HG03139 (cell line): ENCODE results near the gene DDX23.

Source experiments
- ATAC-seq: cut with Tn5 transposase; IDR thresholded peaks from one replicate; pipeline ENCODE4 v1.9.1; 2021; ENCODE audit not compliant: unreplicated experiment

Gene DDX23

DNA sequence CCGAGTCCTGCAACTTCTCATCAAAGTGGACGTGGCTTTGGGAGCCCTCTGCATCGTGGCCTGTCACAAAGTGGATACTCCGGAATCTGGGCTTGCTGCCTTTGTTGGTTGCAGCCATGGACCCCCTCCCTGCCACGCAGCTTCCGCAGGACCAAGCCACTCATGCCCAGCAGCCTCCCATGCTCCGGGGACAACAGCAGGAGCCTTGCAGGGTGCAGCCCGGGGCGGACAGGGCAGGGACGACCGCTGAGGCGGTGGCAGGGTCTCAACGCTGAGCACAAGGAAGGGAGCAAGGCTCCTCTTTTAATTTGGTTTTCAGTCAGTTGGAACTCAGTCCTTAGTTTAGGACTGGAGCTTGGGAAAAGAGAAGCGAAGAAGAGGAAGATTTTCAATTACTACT is 51.0 kb downstream of the DDX23 start:
- no peak for ATAC-seq

DNA sequence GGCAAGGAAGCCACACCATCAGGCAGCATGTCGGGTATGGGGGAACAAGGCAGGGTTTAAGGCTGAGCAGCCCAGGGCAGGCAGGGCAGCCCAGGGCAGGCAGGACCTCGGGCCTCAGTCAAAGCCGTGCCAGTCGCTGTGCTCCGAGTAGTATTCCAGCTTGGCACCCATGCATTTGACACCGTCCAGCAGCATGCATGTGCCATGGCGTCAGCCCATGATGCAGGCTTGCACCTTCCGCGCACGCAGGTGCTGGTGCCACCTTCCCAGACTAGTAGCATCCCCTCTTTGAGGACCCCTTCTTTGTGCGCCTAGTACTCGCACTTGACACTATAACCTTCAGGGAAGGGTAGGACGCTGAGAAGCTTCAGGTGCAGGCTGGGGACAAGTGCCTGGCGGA is 51.5 kb downstream of the DDX23 start:
- no peak for ATAC-seq

DNA sequence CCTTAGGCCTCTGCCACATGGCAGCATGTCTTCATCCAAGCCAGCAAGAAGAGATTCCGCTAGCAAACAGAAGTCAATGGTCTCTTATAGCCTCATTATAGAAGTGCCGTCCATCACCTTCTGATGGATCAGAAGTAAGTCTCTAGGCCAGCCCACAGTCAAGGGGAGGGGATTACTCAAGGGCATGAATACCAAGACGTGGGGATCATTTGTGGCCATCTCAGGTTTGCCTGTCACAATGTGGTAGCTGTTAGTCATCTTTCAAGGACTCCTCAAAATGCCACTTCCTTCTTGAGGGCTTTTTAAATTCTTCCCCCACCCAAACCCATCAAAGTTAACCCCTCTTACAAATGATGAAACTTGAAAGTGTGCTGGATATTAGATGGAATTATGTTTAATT is 55.0 kb downstream of the DDX23 start:
- ATAC-seq: no peak

DNA sequence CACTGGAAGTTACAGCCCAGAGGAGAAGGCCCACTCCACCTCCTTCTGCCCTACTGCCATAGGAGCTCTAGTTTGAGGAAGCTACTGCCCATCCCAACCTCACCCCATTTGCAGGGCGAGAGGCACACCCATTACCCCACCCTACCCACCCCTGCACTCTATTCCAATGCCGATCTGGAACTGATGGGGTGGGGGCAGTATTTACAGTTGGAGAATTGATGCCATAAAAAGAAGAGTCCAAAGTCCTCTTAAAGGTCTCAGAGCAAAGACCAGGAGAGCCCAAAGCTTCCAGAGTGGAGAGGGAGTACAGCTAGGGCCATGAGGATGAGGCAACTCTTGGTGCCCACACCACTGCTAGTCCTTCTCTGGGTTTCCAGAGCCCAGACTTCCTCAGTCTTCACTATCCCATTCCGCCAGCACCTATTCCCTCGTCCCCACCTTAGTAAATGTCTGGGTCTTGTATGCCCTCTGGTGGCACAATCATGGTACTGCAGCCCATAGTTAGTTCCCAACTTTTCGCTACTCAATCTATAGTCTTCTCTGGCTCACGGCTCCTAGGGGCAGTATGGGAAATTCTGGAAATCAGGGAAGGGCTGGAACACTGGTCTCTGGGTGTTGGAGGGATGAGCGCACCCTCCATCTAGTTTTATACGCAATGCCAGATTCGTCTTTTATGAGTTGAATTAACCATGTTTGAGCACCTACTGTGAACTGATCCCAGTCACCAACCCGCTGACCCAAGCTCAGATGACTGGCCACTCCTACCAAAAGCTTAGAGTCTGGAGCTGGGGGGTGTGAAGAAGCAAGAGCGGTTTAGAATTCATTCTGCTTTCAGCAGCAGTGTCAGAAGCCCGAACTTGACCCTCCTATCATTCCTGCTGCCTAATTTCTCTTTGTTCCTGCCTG is 56.2 kb downstream of the DDX23 start:
- ATAC-seq: no peak

DNA sequence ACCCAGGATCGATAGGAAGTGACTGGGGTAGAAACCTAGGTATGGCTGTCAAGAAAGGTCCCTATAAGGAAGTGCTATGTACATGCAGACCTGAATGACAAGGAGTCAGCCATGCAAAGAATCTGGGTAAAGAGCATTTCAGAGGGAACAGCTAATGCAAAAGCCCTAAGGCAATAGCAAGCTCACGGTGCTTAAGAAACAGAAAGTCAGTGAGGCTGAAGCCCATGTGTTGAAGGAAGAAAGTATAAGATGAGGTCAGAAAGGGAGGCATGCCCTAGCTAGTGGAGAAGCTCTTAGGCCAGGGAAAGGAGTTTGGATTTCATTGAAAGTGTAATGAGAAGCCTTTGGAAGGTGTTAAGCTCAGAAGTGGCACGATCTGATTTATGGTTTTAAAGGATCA is 57.1 kb downstream of the DDX23 start:
- no peak for ATAC-seq

DNA sequence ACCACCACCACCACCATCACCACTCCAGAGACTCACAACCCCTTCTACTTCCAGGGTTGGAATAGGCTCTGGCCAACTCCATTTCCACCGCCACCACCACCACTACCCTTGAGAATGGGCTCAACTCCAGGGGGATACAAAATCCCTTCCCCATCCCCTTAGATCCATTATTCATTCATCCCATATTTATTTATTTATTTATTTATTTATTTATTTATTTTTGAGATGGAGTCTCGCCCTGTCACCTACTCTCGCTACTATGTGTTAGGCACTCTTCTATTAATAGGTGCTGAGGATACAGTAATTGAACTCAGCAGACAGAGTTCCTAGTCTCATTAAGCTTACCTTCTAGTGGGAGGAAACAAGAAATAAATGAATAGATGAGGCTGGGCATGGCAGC is 58.3 kb downstream of the DDX23 start:
- ATAC-seq: no peak

DNA sequence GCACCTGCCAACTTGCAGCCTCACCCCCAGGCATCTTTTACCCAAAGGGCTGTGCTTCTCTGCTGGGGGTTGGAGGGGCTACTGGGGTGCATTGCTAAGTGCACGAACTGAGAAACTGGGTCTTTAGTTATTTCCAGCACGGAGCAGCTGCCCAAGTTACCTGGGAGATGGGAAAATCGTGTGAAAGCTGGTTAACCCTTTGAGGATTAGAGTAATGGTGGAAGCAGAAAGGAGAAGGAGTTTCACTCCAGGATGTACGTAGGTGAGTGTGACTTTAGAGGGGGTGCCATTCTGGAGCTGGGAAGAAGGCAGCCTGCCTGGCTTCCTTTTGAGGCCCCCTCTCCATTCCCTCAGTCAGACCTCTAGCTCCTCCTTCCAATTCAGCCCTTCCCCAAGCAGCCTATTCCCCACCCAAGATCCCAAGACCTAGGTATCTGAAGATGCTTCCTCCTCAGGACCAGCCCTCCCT is 62.1 kb downstream of the DDX23 start:
- ATAC-seq: no peak

DNA sequence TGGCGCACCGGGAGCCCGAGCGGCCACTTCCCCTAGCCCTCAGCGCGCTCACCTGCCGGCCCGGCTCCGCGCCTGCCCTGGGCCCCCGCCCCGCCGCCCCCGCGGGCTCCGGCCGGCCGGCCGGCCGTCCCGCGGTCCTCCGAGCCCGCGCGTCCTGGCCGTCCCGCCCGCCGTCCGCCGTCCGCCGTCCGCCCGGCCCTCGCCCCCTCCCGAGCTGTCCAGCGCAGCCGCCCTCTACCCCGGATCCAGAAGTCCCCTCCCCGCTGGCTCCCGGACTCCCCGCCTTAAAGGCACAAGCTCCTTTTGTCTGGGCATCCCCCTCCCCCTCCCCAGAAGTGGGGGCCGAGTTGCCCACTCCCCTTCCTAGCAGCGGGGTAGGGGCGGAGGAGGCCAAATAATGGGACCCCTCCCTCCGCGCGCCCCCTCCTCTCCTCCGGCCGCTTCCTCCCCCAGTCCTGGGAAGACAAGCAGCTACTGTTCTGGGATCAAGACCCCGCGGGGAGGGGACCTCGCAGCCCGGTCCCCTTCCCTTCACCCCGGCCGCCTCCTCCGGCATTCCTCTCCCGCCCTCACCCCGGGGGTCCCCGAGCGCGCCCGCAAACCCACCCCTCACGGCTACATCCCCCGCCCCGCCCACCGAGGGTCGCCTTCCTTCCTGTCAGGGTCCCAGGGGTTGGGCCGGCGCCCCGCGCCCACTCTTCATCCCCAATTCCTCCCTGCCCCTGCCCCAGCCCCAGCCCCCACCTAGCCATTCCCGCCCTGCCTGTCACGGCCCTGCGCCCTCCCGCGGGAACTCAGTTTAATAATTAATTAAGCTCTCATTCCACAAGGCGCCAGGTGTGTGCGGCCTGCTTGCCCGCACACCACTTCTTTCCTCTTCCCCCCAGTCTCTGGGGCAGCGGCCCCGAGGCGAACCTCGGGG is 62.8 kb downstream of the DDX23 start, which contains the start of gene ADCY6:
TSS of gene ADCY6 (minus strand) at position 236 of the 922 bp plus-strand sequence. CDS start 5,655 bp downstream, outside the sequence.
- ATAC-seq: no peak

DNA sequence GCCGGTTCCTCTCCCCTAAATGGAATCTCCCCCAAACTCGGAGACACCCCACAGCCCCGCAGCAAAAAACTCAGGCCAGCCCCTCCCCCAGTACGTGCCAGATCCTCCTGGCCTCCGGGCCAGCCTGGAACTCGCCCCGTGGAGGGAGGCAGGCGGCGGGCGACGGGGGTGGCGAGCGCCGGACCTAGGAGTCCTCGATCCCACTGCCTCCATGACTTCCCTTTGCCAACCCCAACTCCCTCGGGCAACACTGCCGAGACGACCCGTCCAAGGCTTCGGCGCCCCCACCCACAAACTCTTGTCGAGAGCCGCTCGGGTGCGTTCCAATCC is 63.5 kb downstream of the DDX23 start:
- no peak for ATAC-seq

DNA sequence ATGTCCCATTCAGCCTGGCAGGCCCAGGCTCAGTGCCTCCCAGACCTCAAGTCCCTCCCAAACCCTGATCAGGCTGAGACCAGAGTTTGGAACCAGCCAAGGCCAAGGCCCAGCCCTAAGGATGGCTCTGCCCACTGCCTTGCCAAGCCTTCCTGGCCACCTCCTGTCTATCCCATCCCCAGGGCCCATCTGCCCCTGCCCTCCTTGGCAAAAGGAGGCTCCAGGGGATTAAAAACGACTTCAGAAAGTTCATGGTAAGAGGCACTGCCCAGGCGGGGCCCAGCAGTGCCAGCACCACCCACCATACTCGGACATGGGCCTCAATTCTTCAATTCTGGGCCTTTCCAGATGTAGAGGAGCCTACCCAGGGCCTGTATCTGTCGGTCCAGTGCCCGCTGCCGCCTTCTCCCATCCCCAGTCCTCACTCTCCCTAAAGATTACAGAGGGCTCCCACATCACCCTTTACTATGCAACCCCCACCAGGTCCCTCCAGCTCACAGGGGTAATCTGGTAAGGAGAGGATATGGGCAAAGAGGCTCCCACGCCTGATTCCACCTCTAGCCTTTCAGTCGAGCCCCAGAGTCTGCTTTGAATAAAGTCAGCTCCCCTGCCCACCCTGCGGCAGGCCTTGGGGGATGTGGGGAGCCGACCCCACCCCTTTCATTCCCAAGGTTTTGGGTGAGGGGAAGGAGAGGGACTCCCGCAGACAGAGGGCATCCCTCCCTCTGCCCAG is 64.0 kb downstream of the DDX23 start:
- ATAC-seq: no peak

DNA sequence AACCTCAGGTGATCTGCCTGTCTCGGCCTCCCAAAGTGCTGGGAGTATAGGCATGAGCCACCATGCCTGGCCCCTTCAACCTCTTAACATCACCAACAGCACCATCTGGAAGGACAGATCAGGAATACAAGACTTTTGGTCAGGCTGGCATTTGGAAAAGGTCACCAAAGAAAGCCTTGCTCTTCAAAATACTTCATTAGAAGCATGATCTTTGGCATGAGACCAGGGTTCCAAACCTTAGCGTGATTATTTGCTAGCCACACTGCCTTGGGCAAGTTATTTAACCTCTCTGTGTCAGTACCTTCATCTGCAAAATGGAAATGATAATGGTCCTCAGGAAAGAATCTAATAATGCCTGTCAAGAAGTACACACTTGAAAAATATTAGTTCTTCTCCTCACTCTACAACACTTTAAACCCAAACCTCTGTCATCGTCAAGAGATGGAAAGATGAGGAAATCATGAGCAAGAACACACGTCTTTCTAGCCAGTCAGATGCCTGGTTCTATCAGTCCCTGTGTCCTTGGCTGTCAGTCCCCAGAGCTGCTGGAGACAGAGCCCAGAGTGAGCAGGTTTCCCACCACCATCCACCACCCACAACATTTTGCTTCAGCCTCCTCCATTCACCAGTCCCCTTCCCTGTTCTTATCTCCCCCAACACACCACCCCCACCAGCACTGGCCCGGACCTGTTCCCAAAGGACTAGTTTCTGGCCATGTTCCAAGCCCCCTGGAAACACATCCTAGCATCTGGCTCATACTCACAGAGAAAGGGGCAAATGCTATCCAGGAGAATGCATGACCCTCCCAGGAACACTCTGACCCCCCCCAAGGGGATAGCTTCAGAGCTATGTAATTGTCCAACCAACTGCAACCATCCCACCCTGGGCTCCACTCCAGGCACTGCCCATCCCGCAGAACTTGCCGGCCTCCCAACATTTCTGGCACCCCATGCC is 65.1 kb downstream of the DDX23 start:
- no peak for ATAC-seq

DNA sequence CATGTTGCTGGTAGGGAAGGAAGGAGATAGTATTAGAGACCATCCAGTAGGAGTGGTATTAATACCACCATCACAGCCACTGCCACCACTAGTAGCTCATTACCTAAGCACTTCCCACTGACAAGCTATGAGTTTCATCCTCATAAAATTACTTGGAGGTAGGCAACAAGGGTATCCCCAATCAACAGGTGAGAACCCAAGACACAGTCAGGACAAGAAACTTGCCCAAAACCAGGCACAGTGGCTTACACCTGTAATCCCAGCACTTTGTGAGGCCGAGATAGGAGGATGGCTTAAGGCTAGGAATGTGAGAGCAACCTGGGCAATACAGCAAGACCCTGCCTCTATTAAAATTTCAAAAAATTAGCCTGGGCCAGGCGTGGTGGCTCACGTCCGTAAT is 68.5 kb downstream of the DDX23 start:
- ATAC-seq: no peak

DNA sequence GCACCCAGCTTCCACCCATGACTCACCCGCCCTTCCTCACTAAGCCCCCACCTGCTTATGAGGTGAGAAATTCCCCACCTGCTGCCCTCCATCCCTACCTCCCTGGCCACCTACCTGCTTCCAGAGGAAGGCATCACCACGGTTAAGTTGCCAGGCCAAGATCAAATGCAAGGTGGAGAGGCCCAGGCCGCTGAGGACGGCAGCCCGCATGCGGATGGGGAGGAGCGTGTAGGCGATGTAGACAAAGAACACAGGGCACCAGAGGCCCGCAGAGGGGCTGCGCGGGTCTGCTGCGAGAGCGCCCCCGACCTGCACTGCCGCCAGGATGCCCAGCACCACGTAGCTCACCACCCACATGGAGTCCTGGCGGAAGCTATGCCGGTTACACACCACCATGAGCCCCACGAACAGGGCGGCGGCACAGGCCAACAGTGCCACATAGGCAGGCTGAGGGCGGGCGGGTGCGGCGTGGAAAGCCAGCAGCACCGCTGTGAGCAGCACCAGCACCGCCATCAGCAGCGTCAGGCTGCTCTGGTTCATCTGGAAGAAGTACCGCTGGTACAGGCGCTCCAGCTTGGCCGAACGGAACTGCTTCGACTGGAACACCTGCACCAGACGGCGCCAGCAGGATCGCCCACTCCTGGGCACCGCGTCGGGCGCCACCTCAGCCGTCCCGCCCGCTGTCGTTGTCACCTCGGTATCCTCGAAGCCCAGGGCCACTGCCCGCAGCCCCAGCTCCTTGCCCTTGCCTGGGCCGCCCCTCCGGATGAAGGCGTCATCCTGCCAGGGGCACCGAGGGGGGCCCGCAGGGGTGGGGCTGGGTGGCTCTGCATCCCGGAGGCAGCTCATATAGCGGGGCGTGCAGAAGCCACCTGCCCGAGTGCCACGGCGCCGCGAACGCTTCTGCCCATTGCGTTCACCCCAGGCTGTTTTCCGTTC is 69.2 kb downstream of the DDX23 start:
- ATAC-seq: no peak

DNA sequence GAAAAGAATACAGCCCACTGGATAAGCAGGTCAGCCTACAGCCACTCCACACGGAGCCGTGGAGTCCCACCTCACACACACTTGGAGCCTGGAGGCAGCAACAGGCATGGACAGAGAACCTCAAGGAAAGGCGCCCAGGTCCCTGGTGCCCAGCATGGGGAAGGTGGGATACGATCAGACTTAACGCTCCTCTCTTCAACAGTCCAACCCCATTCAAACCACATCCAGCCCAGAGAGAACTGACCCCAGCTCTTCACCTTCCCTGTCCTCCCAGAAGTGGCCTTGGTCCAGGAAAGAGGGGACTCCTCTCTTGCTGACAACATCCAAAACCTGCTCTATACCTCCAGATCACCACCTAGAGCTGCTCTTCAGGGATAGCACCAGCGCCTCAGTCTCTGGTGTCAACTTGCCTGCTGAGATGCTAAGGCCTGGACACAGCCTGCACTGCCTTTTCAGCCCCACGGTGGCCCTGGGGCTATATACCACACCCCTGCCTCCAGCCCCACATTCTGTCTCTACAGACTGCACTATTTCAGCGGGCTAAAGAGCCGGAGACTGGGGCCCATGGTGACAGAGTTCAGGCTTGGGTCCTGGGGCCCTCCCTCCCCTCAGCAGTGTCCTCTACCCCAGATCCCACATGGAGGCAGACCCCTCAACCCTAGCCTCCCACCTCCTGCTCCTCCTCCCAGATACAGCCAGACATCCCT is 70.1 kb downstream of the DDX23 start:
- no peak for ATAC-seq

DNA sequence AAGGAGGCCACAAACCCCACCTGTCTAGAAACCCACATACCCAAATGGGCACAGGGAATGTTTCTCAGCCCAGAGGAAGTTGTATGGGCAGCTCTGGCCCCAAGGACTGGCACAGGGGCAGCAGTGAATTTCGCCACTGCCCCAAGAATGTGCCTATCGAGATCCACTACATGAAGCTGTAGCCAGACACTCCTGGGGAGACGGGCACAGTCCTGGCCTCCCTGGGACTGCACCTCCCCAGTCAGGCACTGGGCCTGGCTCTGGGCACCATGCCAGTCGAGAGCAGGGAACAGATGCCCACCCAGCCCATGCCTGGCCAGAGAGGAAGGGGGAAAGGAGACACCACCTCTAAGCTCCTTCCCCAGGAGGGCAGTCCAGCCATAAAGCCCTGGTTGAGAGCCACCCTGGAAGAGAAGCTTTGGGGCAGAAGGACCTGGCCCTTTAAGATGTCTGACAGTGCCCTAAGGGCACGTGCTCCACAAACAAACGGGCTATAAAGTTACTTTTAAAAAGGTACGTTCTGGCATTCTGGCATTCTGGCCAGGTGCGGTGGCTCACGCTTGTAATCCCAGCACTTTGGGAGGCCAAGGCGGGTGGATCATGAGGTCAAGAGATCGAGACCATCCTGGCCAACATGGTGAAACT is 71.5 kb downstream of the DDX23 start:
- no peak for ATAC-seq

DNA sequence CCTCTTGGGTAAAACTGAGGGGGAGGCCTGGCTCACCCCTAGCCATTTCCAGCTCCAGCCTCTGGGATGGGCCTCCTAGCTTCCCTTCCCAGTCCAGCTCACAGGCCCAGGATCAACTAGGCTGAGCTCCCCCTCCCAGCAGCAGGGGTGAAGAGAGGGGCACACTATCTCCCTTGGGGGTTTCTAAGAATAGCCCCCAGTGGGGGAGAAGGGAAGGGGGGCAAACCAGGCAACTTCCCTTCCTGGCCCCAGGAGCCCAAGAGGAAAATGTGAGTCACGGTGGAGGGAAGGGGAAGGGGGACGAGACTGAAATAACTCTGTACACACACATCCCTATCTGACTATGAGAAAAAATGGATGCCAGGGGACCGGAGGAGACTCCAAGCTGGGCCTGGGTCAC is 72.1 kb downstream of the DDX23 start:
- no peak for ATAC-seq
